HG03439 (cell line): Measurements from ENCODE around the gene ARHGEF1.

Experiments
- ATAC-seq: cut with Tn5 transposase; IDR thresholded peaks from one replicate; pipeline ENCODE4 v1.9.1; 2021; ENCODE audit warnings: mild to moderate bottlenecking, moderate library complexity; ENCODE audit not compliant: unreplicated experiment

The ARHGEF1 gene

DNA sequence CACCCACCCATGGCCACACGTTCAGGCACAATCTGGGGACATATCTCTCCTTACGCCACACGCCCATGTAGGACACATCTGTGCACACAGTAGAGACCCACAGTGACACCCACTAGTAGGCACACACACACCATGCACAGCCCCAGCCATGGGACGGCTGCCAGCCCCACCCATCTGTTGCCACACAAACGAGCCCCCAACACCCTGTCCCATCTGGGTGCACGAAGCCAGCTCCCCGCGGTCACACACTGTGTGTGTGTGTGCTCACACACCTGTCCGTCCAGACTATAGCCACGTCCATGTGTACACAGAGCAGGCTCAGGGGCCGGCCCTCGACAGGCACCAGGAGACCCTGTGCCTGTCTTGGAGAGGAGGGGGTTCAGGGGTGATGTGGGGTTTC, 34.7 kb downstream of the ARHGEF1 start:
- ATAC-seq: no peak

DNA sequence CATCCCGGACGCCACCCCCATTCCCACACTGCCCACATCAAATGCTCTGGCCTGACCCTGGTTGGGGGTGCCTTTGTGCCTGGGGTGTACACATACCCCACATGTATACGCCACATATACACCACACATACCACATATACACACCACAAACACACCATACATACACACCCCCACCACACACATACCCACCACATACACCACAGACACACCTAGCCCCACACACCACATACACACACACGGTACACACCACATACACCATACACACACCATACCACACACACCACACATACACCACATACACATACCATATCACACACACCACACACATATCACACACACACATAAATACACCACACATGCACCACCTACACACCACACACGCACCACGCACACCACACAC, 35.1 kb downstream of the ARHGEF1 start:
- no peak for ATAC-seq

DNA sequence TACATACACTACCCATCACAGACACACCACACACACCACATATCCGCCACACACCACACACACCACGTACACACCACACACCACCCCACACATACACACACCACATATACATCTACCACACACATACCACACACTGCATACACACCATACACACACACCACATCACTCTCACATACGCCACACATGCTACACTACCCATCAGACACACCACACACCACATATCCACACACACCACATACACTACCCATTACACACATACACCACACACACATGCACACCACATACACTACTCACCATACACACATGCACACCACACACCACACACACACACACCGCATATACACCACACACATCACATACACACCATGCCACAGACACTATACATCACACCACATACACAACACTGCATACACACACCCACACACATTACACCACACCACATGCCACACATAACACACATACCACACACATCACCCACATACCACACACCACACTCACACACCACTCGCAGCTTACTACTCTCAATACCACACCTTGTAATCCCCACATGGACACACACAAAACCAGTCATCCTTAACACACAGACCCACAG, 35.8 kb downstream of the ARHGEF1 start:
- no peak for ATAC-seq

DNA sequence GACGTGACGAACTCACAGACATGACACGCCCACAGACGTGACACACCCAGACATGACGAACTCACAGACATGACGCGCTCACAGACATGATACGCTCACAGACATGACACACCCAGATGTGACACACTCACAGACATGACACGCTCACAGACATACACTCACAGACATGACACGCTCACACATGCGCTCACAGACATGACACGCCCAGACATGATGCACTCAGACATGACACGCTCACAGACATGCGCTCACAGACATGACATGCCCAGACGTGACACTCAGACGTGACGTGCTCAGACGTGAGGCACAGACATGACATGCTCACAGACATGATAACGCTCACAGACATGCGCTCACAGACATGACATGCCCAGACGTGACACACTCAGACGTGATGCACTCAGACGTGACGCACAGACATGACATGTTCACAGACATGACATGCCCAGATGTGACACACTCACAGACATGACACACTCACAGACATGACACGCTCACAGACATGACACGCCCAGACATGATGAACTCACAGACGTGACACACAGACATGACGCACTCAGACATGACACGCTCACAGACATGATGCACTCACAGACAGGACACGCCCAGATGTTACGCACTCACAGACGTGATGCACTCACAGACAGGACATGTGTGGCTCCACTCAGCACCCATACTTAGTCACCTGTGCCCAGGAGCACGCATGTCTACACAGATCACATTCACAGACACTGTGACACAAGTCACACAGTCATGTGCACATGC, 37.1 kb downstream of the ARHGEF1 start:
- no peak for ATAC-seq

DNA sequence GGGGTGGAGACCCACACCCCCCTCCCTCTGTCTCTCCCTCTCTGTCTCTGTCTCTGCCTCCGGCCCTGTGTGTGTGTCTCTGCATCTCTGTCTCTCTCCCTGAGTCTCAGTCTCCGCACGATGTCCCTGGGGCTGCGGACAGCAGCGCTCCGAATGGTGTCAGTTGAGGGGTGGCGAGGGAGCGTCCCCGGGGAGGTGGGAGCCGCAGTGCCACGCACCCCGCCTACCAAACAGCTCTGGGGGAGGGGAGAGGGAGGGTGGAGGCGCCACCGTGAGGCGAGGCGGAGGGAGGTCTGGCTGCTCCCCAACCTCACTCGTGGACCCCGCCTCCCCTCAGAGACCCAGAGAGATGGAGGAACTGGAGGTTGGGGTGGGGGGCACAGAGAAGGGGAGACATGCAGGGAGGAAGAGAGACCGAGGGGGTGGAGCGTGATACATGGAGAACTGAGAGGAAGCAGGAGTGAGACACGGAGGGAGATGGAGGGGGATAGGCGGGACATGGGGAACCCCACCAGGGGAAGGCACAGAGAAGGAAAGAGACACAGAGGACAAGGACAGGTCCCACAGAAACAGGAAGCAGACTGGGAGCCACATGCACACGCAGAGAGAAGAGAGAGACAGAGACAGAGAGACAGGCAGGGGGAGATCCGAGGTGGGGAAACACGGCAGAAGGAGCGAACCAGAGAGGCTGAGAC, 38.0 kb downstream of the ARHGEF1 start:
- no peak for ATAC-seq

DNA sequence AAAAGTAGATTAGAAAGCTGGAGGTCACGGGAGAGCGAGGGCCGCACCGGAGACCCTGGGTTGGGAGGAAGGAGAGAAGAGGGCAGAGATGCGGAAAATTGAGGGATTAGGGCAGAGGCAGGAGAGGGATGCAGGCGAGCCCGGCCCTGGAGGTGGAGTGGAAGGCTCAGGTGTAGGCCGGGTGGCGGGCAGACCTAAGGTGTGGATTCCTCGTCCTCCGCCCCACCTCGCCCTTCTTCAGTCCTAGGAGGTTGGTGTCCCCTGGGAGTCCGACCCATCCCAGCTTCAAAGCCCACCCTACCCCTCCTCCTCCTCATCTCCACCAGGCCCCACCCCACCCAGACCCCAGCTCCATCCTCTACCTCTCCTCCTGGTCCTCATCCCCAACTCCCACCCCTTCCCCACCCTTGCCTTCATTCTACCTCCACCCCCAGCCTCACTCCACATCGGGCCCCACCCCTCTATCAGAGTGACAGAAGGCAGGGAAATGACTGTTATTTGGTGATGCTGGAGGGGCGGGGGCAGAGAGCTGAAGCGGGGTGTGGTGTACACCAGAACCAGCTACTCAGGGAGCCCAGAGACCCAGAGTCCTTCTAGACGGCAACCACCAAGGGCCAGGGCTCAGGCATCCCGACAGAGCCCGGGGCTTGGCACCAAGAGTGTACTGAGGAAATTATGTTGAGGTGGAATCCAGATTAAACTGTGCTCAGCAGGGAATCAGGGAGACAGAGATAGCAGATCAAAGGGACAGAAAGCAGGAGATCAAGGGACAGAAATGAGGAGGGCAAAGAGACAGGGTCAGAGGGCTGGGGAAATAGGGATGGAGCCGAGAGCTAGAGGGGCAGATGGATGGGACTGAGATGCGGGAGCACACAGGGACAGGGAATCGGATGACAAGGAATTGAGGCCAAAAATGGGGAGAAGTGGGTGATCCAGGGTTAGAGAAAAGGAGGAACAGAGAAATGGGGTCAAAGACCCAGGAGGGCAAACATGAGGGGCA, 38.9 kb downstream of the ARHGEF1 start:
- no peak for ATAC-seq

DNA sequence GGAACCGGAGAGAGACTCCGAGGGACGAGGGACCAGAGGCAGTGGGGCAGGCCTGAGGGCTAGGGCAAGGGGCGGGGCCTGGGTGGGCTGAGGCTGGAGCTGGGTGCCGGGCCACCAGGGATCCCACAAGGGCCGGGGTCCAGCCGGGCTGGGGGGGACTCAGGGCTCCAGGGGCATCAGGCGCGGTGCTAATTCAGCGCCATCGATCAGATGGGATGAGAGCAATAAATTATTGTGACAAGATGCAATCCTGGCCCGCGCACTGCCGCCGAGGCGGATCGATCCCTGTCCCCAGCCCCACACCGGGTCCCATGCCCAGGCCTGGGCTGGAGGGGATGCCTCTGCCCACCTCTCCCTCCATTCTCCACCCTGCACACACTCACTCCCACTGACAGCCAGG, 39.6 kb downstream of the ARHGEF1 start:
- ATAC-seq: no peak

DNA sequence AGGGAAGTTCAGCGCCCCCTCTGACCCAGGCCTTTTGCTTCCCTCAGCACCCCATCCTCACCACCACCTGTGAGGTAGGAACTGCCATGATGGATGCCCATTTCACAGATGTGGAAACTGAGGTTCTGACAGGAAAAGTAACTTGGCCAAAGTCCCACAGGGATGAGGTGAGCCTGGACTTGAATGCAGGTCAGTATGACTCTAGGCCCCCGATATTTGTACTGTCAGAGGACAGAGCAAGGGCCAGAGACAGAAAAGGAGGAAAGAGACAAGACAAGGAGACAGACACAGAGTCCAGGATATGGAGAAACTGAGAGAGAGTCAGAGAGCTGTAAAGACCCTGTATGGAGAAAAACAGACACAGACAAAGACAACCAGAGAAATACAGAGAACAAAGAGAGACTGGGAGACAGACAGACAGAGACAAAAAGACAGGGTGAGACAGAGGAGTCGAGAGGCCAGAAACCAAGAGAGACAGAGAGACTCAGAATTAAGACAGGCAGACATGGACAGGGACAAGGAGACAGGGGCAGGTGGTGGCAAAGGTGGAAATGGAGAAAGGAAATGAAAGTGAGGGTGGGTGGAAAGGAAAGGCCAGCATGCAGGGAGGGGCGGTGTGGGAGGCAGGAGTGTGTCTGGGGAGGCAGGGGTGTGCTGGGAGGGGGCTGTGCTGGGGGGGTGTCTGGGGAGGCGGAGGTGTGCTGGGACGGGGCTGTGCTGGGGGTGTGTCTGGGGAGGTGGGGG, 40.2 kb downstream of the ARHGEF1 start:
- no peak for ATAC-seq

DNA sequence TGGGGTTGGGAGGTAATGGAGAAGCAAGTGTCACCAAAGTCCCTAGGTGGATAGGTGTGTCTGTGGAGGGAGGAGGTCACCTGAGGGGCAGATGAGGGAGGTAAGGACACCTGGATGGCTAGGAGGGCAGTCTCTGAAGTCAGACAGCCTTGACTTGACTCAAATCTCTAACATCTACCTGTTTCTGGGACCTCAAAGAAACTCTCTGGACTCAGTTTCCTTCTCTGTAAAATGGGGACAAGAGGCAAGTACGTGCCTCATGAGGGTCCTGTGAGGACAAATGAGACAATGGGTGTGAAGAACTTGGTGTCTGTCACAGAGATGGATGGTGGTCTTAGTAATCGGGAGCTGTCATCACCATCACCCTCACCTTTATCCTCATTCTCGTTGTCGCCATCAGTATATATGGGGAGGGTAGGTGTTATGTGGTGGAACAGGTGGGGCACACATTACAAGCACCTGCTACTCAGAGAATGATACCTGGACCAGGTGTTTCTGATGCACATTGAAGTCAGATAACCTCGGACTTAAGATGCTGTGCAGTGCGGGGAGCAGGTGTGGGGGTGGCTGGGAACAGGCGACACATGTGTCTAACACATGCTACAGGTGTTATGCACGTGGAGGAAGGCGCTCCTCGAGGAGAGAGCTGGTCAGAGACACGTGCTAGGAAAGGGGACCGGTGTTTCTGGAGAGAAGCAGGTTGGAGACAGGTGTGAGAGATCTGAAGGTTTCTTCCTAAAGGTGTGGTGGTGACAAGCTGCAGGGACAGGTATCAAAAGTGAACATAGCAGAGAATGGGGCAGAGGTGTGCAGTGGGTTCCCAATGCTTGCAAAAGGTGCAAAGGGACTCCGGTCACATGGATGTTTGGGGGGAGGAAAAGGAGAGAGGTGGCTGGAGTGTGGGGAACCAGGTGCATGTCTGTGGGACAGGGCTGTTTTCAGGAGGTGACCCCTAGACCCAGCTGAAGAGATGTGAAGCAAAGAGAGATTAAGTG, 41.5 kb downstream of the ARHGEF1 start:
- ATAC-seq: no peak

DNA sequence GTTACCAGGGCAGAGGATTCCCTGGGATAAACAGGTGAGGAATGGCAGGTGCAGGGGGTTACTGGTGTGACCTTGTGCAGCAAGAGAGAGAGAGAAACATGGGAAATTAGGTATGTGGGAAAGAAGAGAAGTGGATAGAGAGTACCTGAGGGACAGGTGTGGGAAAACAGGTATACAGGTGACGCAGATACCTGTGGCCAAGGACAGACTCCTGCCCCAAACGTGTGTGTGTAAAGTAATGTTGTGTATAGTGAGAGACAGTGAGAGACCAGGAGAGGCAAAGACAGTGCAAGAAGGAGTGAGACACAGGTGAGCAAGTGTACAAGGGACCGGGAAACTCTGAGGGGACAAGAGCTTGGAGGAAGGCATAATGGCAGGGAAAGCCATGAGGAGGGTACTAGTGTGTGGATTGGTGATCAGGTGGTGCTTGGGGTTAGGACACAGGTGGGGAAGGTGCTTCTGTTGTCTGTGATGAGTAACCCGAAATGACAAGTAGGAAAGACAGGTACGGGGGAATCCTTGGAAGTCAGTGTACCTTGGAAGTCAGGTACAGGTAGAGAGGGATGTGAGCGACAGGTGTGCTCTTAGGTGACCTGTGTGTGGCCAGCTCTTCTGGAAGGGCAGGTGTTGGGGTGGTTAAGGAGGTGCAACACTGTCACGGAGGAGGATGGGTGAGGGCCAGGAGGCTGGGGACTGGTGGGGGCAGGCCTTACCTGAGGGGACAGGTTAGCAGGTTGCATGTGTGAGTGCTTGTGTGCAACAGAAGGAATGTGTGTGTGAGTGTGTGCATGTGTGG, 42.4 kb downstream of the ARHGEF1 start:
- ATAC-seq: no peak

DNA sequence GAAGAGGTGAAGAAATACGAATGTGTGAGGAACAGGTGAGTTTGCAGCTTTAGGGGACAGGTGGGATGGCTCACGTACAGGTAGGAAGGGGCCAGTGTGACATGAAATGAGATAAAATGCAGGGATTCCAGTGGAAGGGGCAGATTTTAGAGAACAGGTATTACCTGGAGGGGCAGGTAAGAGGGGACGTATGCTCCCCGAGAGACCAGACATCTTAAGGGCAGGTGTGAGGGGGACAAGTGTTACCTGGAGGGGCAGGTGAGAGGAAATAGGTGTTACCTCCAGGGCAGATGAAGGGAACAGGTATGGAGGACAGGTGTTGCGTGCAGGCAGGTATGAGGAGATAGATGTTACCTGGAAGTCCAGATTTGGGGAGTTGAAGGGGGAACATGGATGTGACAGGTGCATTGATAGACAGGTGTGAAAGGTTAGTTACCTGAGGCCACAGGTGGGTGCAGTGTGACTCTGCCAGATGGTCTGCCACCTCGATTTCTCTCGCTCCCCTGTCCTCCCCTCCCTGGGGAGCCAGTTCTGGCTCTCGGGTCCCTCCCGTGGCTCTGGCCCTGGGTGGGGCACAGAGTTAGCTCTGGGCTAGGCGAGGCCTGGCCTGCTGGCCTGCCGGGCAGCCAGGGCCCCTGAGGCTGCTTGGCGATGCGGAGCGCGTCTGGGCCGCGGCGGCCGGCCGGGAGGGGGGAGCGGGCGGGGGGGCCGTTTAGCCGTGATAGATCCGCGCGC, 43.2 kb downstream of the ARHGEF1 start:
- ATAC-seq: no peak

DNA sequence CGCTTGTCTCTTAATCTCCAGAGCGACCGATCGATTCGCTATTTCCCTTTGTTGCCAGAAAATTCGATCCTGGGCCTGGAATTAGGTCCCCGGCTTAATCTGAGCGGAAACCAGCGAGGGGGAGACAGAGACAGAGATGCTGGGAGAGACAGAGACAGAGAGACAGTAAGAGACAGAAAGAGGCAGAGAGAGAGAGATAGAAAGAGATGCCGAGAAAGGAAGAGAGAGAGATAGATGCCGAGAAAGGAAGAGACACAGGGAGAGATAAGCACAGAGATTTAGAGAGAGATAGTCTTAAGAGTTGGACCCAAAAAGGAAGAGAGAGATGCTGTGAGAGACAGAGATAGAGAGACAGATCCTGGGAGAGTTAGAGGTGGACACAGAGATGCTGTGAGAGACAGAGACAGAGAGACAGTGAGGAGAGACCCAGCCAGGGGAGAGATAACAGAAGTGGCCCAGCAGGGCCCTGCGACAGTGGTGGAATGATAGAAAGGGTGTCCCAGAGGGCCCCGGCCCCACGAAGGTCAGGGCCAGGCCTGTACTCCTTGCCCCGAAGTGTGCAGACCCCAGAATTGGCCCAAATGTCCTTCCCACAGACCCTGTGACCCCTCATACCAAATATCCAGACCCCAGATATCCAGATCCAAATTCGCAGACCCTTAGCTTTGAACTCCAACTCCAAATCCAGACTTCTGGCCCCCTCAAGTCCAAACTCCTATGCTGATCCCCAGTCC, 43.9 kb downstream of the ARHGEF1 start:
- ATAC-seq: no peak

DNA sequence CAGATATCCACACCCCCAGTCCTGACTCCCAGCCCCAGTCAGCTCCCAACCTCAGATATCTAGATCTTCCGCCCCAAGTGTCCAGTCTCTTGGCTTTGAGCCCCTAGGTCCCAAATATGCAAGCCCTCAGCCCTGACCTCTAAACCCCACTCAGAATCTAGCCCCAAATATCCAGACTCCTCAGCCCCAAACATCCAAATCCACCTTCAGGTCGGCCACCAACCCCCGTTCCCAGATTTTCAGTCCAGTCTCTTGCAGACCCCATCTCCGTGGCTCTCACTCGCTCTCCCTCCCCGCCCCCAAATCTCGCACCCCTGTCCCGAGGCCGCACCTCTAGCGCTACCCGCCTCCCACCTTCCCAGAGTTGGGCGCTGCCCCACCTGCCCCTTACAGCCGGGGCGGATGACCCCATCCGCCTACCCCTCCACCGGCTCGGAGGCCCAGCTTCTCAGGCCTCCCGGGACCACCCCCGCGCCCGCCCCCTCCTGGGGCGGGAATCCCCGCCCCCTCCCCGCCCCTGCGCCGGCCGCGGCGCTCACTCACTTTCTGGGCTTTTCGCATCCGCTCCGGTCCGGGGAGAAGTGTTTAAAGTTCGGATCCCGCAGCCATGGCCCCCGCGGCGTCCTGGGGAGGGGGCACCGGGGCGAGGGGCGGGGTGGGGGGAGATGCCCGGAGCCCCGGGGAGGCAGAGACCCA, 44.7 kb downstream of the ARHGEF1 start:
- ATAC-seq: no peak

DNA sequence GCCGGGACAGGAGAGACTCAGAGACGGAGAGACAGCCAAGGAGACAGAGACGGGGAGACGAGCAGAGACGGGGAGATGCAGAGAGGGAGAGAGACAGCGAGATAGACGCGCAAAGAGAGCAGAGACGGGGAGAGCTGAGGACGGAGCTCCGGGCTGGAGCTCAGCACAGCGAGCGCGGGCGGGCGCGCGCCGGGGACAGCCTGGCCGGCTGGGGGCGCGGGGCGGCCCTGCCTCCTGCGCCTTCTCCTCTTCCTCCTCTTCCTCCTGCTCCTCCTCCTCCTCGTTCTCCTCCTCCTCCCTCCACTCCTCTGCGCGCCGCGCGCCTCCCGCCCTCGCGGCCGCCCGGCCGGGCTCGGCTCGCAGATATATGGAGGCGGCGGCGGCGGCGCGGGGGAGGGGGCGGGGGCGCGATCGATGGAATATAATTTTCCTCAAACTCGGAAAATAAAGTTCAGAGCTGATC, 45.3 kb downstream of the ARHGEF1 start, which contains the start of gene ERFL:
Gene ERFL (minus strand): TSS at position 229 of the 463 bp plus-strand sequence. CDS start 15,530 bp downstream, outside the sequence.
- ATAC-seq: no peak

DNA sequence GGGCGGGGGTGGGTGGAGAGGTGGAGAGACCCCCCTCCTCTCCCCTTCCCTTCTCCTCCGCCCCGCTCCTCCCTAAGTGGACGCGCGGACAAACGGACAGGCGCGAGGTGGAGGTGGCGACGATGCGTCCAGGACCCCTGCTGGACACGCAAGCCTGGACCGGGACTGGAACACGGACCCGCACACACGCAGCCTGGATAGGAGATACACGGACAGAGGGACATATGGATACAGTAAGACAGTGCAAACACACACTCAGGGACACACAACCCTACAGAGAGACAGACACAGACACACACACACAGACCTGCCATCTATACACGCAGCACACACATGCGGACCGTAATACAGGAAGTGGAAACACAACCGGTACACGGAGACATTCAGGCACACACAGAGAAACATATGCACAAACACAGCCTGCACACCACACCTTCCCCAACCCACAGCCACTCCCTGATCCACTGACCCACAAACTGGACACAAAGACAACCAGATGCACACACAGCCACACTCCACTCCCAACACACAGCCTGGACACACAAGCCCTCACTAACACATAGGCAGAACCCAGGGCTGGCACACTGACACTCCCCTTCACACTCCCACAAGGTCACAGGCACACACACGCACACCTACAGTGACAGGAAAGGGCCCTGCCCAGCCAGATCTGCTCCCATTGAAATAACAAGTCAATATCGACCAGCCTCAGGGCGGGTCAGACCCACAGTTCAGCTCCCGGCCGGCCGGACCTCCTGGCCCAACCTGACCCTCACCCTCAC, 46.0 kb downstream of the ARHGEF1 start:
- no peak for ATAC-seq
